ENCODE results near the gene ATF6. TPM values are rescaled to one million over a fixed set of nuclear protein-coding genes. Genes with fewer than 3 reads are reported as not detected.

Gene ATF6
- total and polyA plus RNA-seq, 2 donors (not counting 1 experiment from before 2014, with no cell fraction given) = 5.7 to 26.6 TPM

DNA sequence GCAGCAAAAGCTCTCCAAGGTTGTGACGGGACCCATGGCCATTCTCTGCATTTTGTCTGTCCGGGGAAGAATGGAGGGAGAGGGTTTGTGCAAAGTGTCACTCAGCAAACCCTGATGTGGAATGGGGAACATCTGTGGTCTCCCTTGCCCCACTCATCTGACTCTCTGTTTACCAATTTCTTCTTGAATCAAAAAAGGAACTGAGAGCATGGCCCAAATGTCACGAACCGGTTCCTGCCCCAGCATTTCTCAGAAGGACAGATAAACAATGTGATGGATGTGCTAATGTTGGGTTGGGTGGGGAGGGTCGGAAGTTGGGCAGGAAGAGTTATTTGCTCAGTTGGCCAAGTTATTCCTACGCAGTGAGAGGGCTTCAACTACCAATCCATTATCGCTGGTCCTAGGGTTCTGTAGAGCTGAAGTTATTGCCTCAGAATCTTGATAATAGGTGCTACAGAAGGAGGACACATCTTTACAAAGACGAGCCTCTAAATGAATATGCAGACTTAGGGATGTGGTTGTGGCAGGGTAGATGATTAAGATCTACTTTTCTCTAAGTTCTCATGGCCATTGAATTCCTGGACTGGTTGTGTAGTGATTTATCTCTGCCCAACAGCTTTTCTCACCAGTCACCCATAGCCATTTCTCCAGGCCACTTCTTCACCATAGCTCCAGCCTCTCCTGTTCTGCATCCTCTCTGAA is 26.1 kb upstream of the ATF6 start:
- Mint-ChIP-seq H3K4me3 (peak overlapping the region; percentile 74), H3K27me3 (peaks cover 3% of the 10 kb centered on the region), H3K9me3 (ENCODE audit: insufficient read depth) (no peaks in the 10 kb centered on the region), H3K4me1 (peaks cover 43% of the 10 kb centered on the region), H3K27ac (peak overlapping the region; percentile 92)
- Histone ChIP-seq H3K9me3 (ENCODE audit: control extremely low read depth in 1 of 3, control insufficient read depth in 2 of 3, insufficient read depth in 1 of 3, low read length in 2 of 3) (no peaks in the 10 kb centered on the region), H3K4me1 (ENCODE audit: control insufficient read depth in 2 of 2, insufficient read depth in 2 of 2, low read length in 2 of 2) (peaks cover 34 to 35% of the 10 kb centered on the region in 2 donors), H3K27me3 (replicated peaks in 1 of 4; ENCODE audit: control extremely low read depth in 1 of 4, control insufficient read depth in 3 of 4, insufficient read depth in 4 of 4, low read length in 3 of 4) (no peaks in the 10 kb centered on the region), H4K20me1 (ENCODE audit: control insufficient read depth, insufficient read depth, low read length, poor library complexity, severe bottlenecking) (no peaks in the 10 kb centered on the region), H3K9ac (ENCODE audit: low read length) (peak overlapping the region; percentile 21), H3K36me3 (replicated peaks in 1 of 2; ENCODE audit: control extremely low read depth in 1 of 2, control insufficient read depth in 1 of 2, extremely low read depth in 1 of 2, insufficient read depth in 2 of 2, low read length in 1 of 2) (no peaks in the 10 kb centered on the region), H3K79me2 (ENCODE audit: control insufficient read depth, insufficient read depth, low read length) (no peaks in the 10 kb centered on the region), H3K4me2 (replicated peaks; ENCODE audit: low read depth, low read length, poor library complexity, severe bottlenecking) (peak overlapping the region; percentile 65), H3K4me3 (ENCODE audit: control extremely low read depth in 1 of 5, extremely low read depth in 1 of 5, insufficient read depth in 1 of 5, low read depth in 2 of 5, low read length in 4 of 5) (peak overlapping the region in 2 of 5 experiments; percentile 4 to 40), H2AFZ (ENCODE audit: insufficient read depth, low read depth, low read length, poor library complexity, severe bottlenecking) (no peak overlapping the region), H3K27ac (ENCODE audit: low read length in 2 of 2) (peak overlapping the region; percentile 74 to 77)
- intact Hi-C loops (cut with micrococcal nuclease) = loop anchor here (1.0 to 10.0 kb wide), 6 partner anchors 13 to 1815 kb away; partner anchors contain the start of genes TAGLN2 and TOMM40L
- ATAC-seq (ENCODE audit: low read depth) (peak; percentile 68), DNase-seq (peak; percentile 75)
- ChIA-PET POLR2A (interaction anchor here (0.6 to 5.7 kb wide), 6 partner anchors 10 to 340 kb away, joined by 3 to 82 read pairs (median 5); partner anchors contain the start of gene DUSP12), CTCF (interaction anchor here (0.7 to 7.9 kb wide), 18 partner anchors 9 to 574 kb away, joined by 3 to 142 read pairs (median 6); partner anchors contain the start of genes DUSP12, FCRLA and PPOX)
- 30% methylated on average over 3 of the region's 8 CpGs for WGBS (ENCODE audit: insufficient coverage)
- TF ChIP-seq CTCF (IDR thresholded peaks at IDR 0.05) (no peak), EZH2 (IDR thresholded peaks at IDR 0.05; ENCODE audit: borderline replicate concordance, insufficient read depth, low read depth, low read length, poor library complexity, severe bottlenecking) (no peak)

- H3K4me2 ChIP-seq (replicated peaks; ENCODE audit: low read depth, low read length, poor library complexity, severe bottlenecking) = peak overlapping the region; percentile 65
- H3K9me3 ChIP-seq (ENCODE audit: control extremely low read depth in 1 of 3, control insufficient read depth in 2 of 3, insufficient read depth in 1 of 3, low read length in 2 of 3) = no peaks in the 10 kb centered on the region
- H2AFZ ChIP-seq (ENCODE audit: insufficient read depth, low read depth, low read length, poor library complexity, severe bottlenecking) = no peak overlapping the region
- H3K27me3 ChIP-seq (replicated peaks in 1 of 4; ENCODE audit: control extremely low read depth in 1 of 4, control insufficient read depth in 3 of 4, insufficient read depth in 4 of 4, low read length in 3 of 4) = no peaks in the 10 kb centered on the region
- H4K20me1 ChIP-seq (ENCODE audit: control insufficient read depth, insufficient read depth, low read length, poor library complexity, severe bottlenecking) = no peaks in the 10 kb centered on the region
- DNase-seq (peak; percentile 59), ATAC-seq (ENCODE audit: low read depth) (no peak)
- H3K9me3 Mint-ChIP-seq (ENCODE audit: insufficient read depth) = no peaks in the 10 kb centered on the region
- H3K27ac Mint-ChIP-seq = peak overlapping the region; percentile 92
- intact Hi-C loops (cut with micrococcal nuclease) = loop anchor here (1.0 to 10.0 kb wide), 6 partner anchors 36 to 1816 kb away; partner anchors contain the start of genes TAGLN2 and TOMM40L
- no CpG with 5 or more reads among the region's 6 CpGs for WGBS (ENCODE audit: insufficient coverage)
- H3K4me3 Mint-ChIP-seq = peak overlapping the region; percentile 76
- no peaks in the 10 kb centered on the region for H3K79me2 ChIP-seq (ENCODE audit: control insufficient read depth, insufficient read depth, low read length)
- peak overlapping the region in 1 of 5 experiments; percentile 40 for H3K4me3 ChIP-seq (ENCODE audit: control extremely low read depth in 1 of 5, extremely low read depth in 1 of 5, insufficient read depth in 1 of 5, low read depth in 2 of 5, low read length in 4 of 5)
- H3K27me3 Mint-ChIP-seq = peaks cover 8% of the 10 kb centered on the region
- H3K9ac ChIP-seq (ENCODE audit: low read length) = peak overlapping the region; percentile 21
- CTCF ChIA-PET = interaction anchor here (0.8 to 7.9 kb wide), 17 partner anchors 8 to 257 kb away, joined by 3 to 142 read pairs (median 9); partner anchors contain the start of genes DUSP12 and FCRLA
- peak overlapping the region; percentile 74 to 77 for H3K27ac ChIP-seq (ENCODE audit: low read length in 2 of 2)
- POLR2A ChIA-PET = interaction anchor here (0.5 to 5.7 kb wide), 3 partner anchors 9 to 100 kb away, joined by 5 to 82 read pairs (median 14); partner anchors contain the start of gene DUSP12
- no peak for TF ChIP-seq CTCF (IDR thresholded peaks at IDR 0.05)
- no peak for TF ChIP-seq EZH2 (IDR thresholded peaks at IDR 0.05; ENCODE audit: borderline replicate concordance, insufficient read depth, low read depth, low read length, poor library complexity, severe bottlenecking)
- H3K36me3 ChIP-seq (replicated peaks in 1 of 2; ENCODE audit: control extremely low read depth in 1 of 2, control insufficient read depth in 1 of 2, extremely low read depth in 1 of 2, insufficient read depth in 2 of 2, low read length in 1 of 2) = no peaks in the 10 kb centered on the region
- H3K4me1 Mint-ChIP-seq = peaks cover 43% of the 10 kb centered on the region
- H3K4me1 ChIP-seq (ENCODE audit: control insufficient read depth in 2 of 2, insufficient read depth in 2 of 2, low read length in 2 of 2) = peaks cover 34 to 35% of the 10 kb centered on the region in 2 donors
Observed at GRCh38 chr1:161740921-161741320, 25.2 kb upstream of the ATF6 start.
